GM23338 (cell line): ENCODE results near the gene UQCC2. TPM values are rescaled to one million over a fixed set of nuclear protein-coding genes. Genes with fewer than 3 reads are reported as not detected.

Experiments used
- ATAC-seq: fragments of 200-7000 bp; cut with Tn5 transposase; 3 replicates; pipeline ENCODE4 v1.9.1; 2020
- DNase-seq: peaks from one replicate; pipeline ENCODE4 v3.0.0-alpha.2; 2015; ENCODE audit warnings: low spot score
- H2AFZ ChIP-seq: fragments of 200-600 bp; sonication (generic); 2 replicates; pipeline ENCODE4 v1.8.0; 2016; ENCODE audit warnings: antibody characterized with exemption, mild to moderate bottlenecking, moderate library complexity
- H3F3A ChIP-seq: fragments of 200-600 bp; sonication (generic); replicated peaks from 2 replicates; pipeline ENCODE4 v1.8.0; 2017; ENCODE audit warnings: antibody characterized with exemption, mixed run types, low read depth
- H3K27ac ChIP-seq: fragments of 200-600 bp; sonication (generic); 2 replicates; pipeline ENCODE4 v1.6.1; 2016; ENCODE audit warnings: low read depth
- H3K27me3 ChIP-seq: fragments of 200-600 bp; sonication (generic); 2 replicates; pipeline ENCODE4 v1.8.0; 2016; ENCODE audit warnings: mild to moderate bottlenecking, mixed run types, moderate library complexity; ENCODE audit not compliant: insufficient read depth
- H3K36me3 ChIP-seq: fragments of 200-600 bp; sonication (generic); 2 replicates; pipeline ENCODE4 v1.8.0; 2016; ENCODE audit warnings: mild to moderate bottlenecking; ENCODE audit not compliant: insufficient read depth
- H3K4me1 ChIP-seq: fragments of 200-600 bp; sonication (generic); 2 replicates; pipeline ENCODE4 v1.8.0; 2016; ENCODE audit warnings: mild to moderate bottlenecking, moderate library complexity; ENCODE audit not compliant: insufficient read depth
- H3K4me2 ChIP-seq: fragments of 200-600 bp; sonication (generic); 2 replicates; pipeline ENCODE4 v1.7.1; 2017; ENCODE audit warnings: mixed run types
- H3K4me3 ChIP-seq: fragments of 200-600 bp; sonication (generic); 2 replicates; pipeline ENCODE4 v1.6.1; 2016; ENCODE audit warnings: mixed run types
- H3K79me2 ChIP-seq: fragments of 200-600 bp; sonication (generic); replicated peaks from 2 replicates; pipeline ENCODE4 v1.8.0; 2017; ENCODE audit warnings: mild to moderate bottlenecking; ENCODE audit not compliant: insufficient read depth
- H3K9me2 ChIP-seq: fragments of 200-600 bp; sonication (generic); 2 replicates; pipeline ENCODE4 v1.8.0; 2017; ENCODE audit not compliant: insufficient read depth
- H4K20me1 ChIP-seq: fragments of 200-600 bp; sonication (generic); replicated peaks from 2 replicates; pipeline ENCODE4 v1.8.0; 2017; ENCODE audit warnings: mild to moderate bottlenecking; ENCODE audit not compliant: insufficient read depth
- H3K27ac Mint-ChIP-seq: 2 replicates; pipeline ENCODE4 v1.8.0; 2020; ENCODE audit warnings: inconsistent platforms, mild to moderate bottlenecking, moderate library complexity, mixed read lengths
- H3K27me3 Mint-ChIP-seq: 3 replicates; pipeline ENCODE4 v1.8.0; 2022; ENCODE audit warnings: low read depth, mild to moderate bottlenecking, moderate library complexity, mixed read lengths, inconsistent platforms; ENCODE audit not compliant: insufficient read depth, poor library complexity
- H3K36me3 Mint-ChIP-seq: 3 replicates; pipeline ENCODE4 v1.8.0; 2021; ENCODE audit warnings: low read depth, mild to moderate bottlenecking, inconsistent platforms, moderate library complexity, mixed read lengths
- H3K4me1 Mint-ChIP-seq: 3 replicates; pipeline ENCODE4 v1.8.0; 2020; ENCODE audit warnings: mild to moderate bottlenecking, inconsistent platforms, mixed read lengths
- H3K4me3 Mint-ChIP-seq: 3 replicates; pipeline ENCODE4 v1.8.0; 2021; ENCODE audit warnings: moderate library complexity, mild to moderate bottlenecking, inconsistent platforms, mixed read lengths
- H3K9me3 Mint-ChIP-seq: 3 replicates; pipeline ENCODE4 v1.8.0; 2020; ENCODE audit warnings: moderate library complexity, mild to moderate bottlenecking, inconsistent platforms, mixed read lengths
- CREB1 ChIP-seq: fragments of 250-450 bp; sonication (Bioruptor Pico); IDR thresholded peaks from 2 replicates; pipeline ENCODE4 v1.5.0; 2020; ENCODE audit warnings: low read depth, mild to moderate bottlenecking, moderate library complexity
- CTCF ChIP-seq, 2 experiments: fragments of 200-600 bp in 1 of 2; sonication (generic) in 1 of 2; conservative IDR thresholded peaks; 2 replicates each; pipeline versions ENCODE4 v1.5.1 to v1.6.1; 2016 to 2017; ENCODE audit warnings: antibody characterized with exemption in 2 of 2, low read depth in 2 of 2, mild to moderate bottlenecking in 2 of 2, moderate library complexity in 1 of 2
- EZH2phosphoT487 ChIP-seq: fragments of 200-600 bp; sonication (generic); IDR thresholded peaks from one replicate; pipeline ENCODE4 v1.8.1; 2018; ENCODE audit warnings: antibody characterized with exemption; ENCODE audit not compliant: unreplicated experiment
- JUNB ChIP-seq: IDR thresholded peaks from one replicate; pipeline ENCODE4 v1.6.1; 2016; ENCODE audit warnings: antibody characterized with exemption; ENCODE audit not compliant: unreplicated experiment
- NANOG ChIP-seq: IDR thresholded peaks from 2 replicates; pipeline ENCODE4 v1.6.1; 2016; ENCODE audit warnings: antibody characterized with exemption, borderline replicate concordance
- POLR2AphosphoS5 ChIP-seq: IDR thresholded peaks from 2 replicates; pipeline ENCODE4 v1.6.1; 2016; ENCODE audit warnings: antibody characterized with exemption, low read depth
- STAT1 ChIP-seq: IDR thresholded peaks from one replicate; pipeline ENCODE4 v1.6.1; 2016; ENCODE audit warnings: antibody characterized with exemption; ENCODE audit not compliant: unreplicated experiment
- ZNF114 ChIP-seq: fragments of 250-450 bp; sonication (Bioruptor Pico); IDR thresholded peaks from 2 replicates; pipeline ENCODE4 v1.5.0; 2020; ENCODE audit warnings: mild to moderate bottlenecking, moderate library complexity
- ZNF331 ChIP-seq: fragments of 250-450 bp; sonication (Bioruptor Pico); IDR thresholded peaks from 2 replicates; pipeline ENCODE4 v1.5.0; 2020; ENCODE audit warnings: low read depth, mild to moderate bottlenecking, moderate library complexity
- ZNF462 ChIP-seq: fragments of 250-450 bp; sonication (Bioruptor Pico); IDR thresholded peaks from 2 replicates; pipeline ENCODE4 v1.5.0; 2020; ENCODE audit warnings: mild to moderate bottlenecking, moderate library complexity
- polyA plus RNA-seq: library from polyadenylated mRNA; unstranded; fragments of >200 nt; fragmentation: Nextera tagmentation; extraction: Ambion mirVana; gene quantifications from 2 replicates; pipeline ENCODE4 v1.2.1, GENCODE V29; 2016
- total RNA-seq: library from RNA; depleted of rRNA; stranded (reverse); fragments of >200 nt; shearing (Covaris generic); gene quantifications from 2 replicates; pipeline ENCODE4 v1.2.3, GENCODE V29; 2014
- TF ChIP-seq, protein P1 (sequence below): IDR thresholded peaks from 2 replicates; pipeline ENCODE4 v1.6.1; 2016; ENCODE audit warnings: antibody characterized with exemption

UQCC2 gene
- total and polyA plus RNA-seq, 2 experiments from 2014 or later = 48.9 to 379 TPM

GRCh38 chr6:33667776-33668175 lies 43.7 kb downstream of the UQCC2 start:
- DNase-seq (no peak), ATAC-seq (no peak)
- Histone ChIP-seq H3F3A (no peaks in the 10 kb centered on the region), H3K9me2 (no peaks in the 10 kb centered on the region), H4K20me1 (no peaks in the 10 kb centered on the region; the same call in 1 of the 2 replicates), H3K4me2 (no peak overlapping the region), H3K36me3 (no peaks in the 10 kb centered on the region; the same call in 1 of the 2 replicates), H3K4me3 (no peak overlapping the region), H3K27me3 (no peaks in the 10 kb centered on the region), H3K79me2 (no peaks in the 10 kb centered on the region), H3K4me1 (no peaks in the 10 kb centered on the region), H2AFZ (no peak overlapping the region), H3K27ac (no peak overlapping the region)
- H3K9me3 Mint-ChIP-seq = no peaks in the 10 kb centered on the region
- H3K4me3 Mint-ChIP-seq = no peak overlapping the region
- peaks cover 26% of the 10 kb centered on the region for H3K36me3 Mint-ChIP-seq
- no peak overlapping the region for H3K27ac Mint-ChIP-seq
- peaks cover 15% of the 10 kb centered on the region for H3K27me3 Mint-ChIP-seq
- H3K4me1 Mint-ChIP-seq = peaks cover 4% of the 10 kb centered on the region; the same call in 2 of the 3 replicates
- no peak for TF ChIP-seq NANOG
- TF ChIP-seq, protein P1, sequence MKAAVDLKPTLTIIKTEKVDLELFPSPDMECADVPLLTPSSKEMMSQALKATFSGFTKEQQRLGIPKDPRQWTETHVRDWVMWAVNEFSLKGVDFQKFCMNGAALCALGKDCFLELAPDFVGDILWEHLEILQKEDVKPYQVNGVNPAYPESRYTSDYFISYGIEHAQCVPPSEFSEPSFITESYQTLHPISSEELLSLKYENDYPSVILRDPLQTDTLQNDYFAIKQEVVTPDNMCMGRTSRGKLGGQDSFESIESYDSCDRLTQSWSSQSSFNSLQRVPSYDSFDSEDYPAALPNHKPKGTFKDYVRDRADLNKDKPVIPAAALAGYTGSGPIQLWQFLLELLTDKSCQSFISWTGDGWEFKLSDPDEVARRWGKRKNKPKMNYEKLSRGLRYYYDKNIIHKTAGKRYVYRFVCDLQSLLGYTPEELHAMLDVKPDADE = no peak
- TF ChIP-seq ZNF331 = no peak
- no peak for TF ChIP-seq POLR2AphosphoS5
- TF ChIP-seq CTCF (conservative IDR thresholded peaks at IDR 0.05; ENCODE audit: low read depth in 2 of 2) = no peak

DNA sequence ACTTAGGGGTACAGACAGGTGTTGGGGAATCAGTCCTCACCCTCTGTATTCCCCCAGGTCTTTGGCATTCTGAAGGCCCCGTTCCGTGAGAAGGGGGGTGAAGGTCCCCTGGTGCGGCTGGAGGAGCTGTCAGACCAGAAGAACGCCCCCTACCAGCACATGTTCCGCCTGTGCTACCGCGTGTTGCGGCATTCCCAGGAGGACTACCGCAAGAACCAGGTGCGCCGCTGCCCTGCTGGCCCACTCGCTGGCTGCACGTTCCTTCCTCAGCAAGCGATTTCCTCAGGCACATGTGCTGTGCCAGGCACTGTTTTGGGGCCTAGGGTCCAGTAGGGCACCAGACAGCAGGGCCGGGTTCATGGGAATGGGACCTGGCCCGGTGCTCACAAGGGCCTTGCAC lies 44.4 kb downstream of the UQCC2 start:
- Histone ChIP-seq H3K4me3 (no peak overlapping the region), H3K79me2 (no peaks in the 10 kb centered on the region), H2AFZ (no peak overlapping the region), H3K4me1 (no peaks in the 10 kb centered on the region), H3F3A (no peaks in the 10 kb centered on the region), H3K27me3 (no peaks in the 10 kb centered on the region), H4K20me1 (no peaks in the 10 kb centered on the region; the same call in 1 of the 2 replicates), H3K4me2 (no peak overlapping the region), H3K36me3 (no peaks in the 10 kb centered on the region; the same call in 1 of the 2 replicates), H3K27ac (no peak overlapping the region), H3K9me2 (no peaks in the 10 kb centered on the region)
- Mint-ChIP-seq H3K4me3 (no peak overlapping the region), H3K4me1 (peaks cover 4% of the 10 kb centered on the region; the same call in 2 of the 3 replicates), H3K27me3 (peaks cover 15% of the 10 kb centered on the region), H3K36me3 (peaks cover 26% of the 10 kb centered on the region), H3K27ac (no peak overlapping the region), H3K9me3 (no peaks in the 10 kb centered on the region)
- ATAC-seq (no peak), DNase-seq (no peak)
- TF ChIP-seq STAT1 = no peak
- no peak for TF ChIP-seq CREB1 (CRISPR knock-in tag)
- no peak for TF ChIP-seq CTCF (conservative IDR thresholded peaks at IDR 0.05; ENCODE audit: low read depth in 2 of 2)
- no peak for TF ChIP-seq POLR2AphosphoS5
- TF ChIP-seq JUNB = no peak
- no peak for TF ChIP-seq ZNF462 (CRISPR knock-in tag)
- TF ChIP-seq ZNF331 = no peak
- no peak for TF ChIP-seq ZNF114 (CRISPR knock-in tag)
- TF ChIP-seq EZH2phosphoT487 = no peak
